GM06990 (cell line): ENCODE data around the gene ASPSCR1.

Experiments used
- DNase-seq: peaks from one replicate; pipeline ENCODE4 v3.0.0-alpha.2; 2011; ENCODE audit not compliant: insufficient read length; ENCODE audit errors: extremely low read depth
- H3K27me3 ChIP-seq: replicated peaks from 2 replicates; pipeline ENCODE4 v1.6.0; 2011; ENCODE audit warnings: low read length; ENCODE audit not compliant: control insufficient read depth, insufficient read depth
- H3K36me3 ChIP-seq: 2 replicates; pipeline ENCODE4 v1.5.1; 2011; ENCODE audit warnings: low read length; ENCODE audit not compliant: control insufficient read depth, insufficient read depth
- H3K4me3 ChIP-seq: replicated peaks from 2 replicates; pipeline ENCODE4 v1.5.1; 2011; ENCODE audit warnings: low read depth, mild to moderate bottlenecking, control low read depth, low read length
- CTCF ChIP-seq: IDR thresholded peaks from 2 replicates; pipeline ENCODE4 v1.5.1; 2011; ENCODE audit warnings: low read length, control low read depth, mild to moderate bottlenecking, inconsistent platforms; ENCODE audit not compliant: insufficient read depth, poor library complexity, severe bottlenecking

Gene ASPSCR1

GRCh38 chr17:81957691-81958432 is 19.6 kb upstream of the ASPSCR1 start:
- DNase-seq, result no peak
- no peak for TF ChIP-seq CTCF
- H3K4me3 ChIP-seq, result no peak overlapping the region
- no peaks in the 10 kb centered on the region; the same call in none of the 2 replicates for H3K27me3 ChIP-seq
- H3K36me3 ChIP-seq, result no peaks in the 10 kb centered on the region

GRCh38 chr17:81958633-81959342 is 18.6 kb upstream of the ASPSCR1 start:
- Histone ChIP-seq H3K27me3 (no peaks in the 10 kb centered on the region; the same call in none of the 2 replicates), H3K4me3 (no peak overlapping the region), H3K36me3 (no peaks in the 10 kb centered on the region)
- no peak for TF ChIP-seq CTCF
- no peak for DNase-seq

- H3K27me3 ChIP-seq, result no peaks in the 10 kb centered on the region; the same call in none of the 2 replicates
- peak overlapping the region; percentile 31 for H3K4me3 ChIP-seq
- peak; percentile 73 for DNase-seq
- no peaks in the 10 kb centered on the region for H3K36me3 ChIP-seq
- TF ChIP-seq CTCF, result peak; percentile 30
Measured at GRCh38 chr17:81959362-81960129, 17.9 kb upstream of the ASPSCR1 start.

- no peaks in the 10 kb centered on the region; the same call in none of the 2 replicates for H3K27me3 ChIP-seq
Measured at GRCh38 chr17:81960130-81960958, 17.1 kb upstream of the ASPSCR1 start.

More at GRCh38 chr17:81960130-81960958, 17.1 kb upstream of the ASPSCR1 start:
- Histone ChIP-seq H3K4me3 (peak overlapping the region; percentile 22), H3K36me3 (no peaks in the 10 kb centered on the region)
- no peak for TF ChIP-seq CTCF
- DNase-seq, result no peak
